GM19324 (cell line): ENCODE results near the gene USB1.

Experiments used
- ATAC-seq: cut with Tn5 transposase; IDR thresholded peaks from one replicate; pipeline ENCODE4 v1.9.1; 2021; ENCODE audit warnings: mild to moderate bottlenecking, moderate library complexity; ENCODE audit not compliant: unreplicated experiment, low FRiP score

Gene USB1

GRCh38 chr16:58030136-58030840, 29.1 kb downstream of the USB1 start:
- no peak for ATAC-seq

- no peak for ATAC-seq
These were observed 30.0 kb downstream of the USB1 start for GRCh38 chr16:58031016-58031800.

GRCh38 chr16:58032710-58033293, 31.6 kb downstream of the USB1 start:
- no peak for ATAC-seq

- no peak for ATAC-seq
These were observed 33.0 kb downstream of the USB1 start for GRCh38 chr16:58034128-58034685.

GRCh38 chr16:58034774-58035173, 33.6 kb downstream of the USB1 start:
- ATAC-seq = no peak

GRCh38 chr16:58035356-58036170, 34.4 kb downstream of the USB1 start:
- no peak for ATAC-seq

GRCh38 chr16:58036943-58037342, 35.7 kb downstream of the USB1 start:
- no peak for ATAC-seq

GRCh38 chr16:58037365-58038057, 36.3 kb downstream of the USB1 start:
- ATAC-seq = no peak

- no peak for ATAC-seq
These were observed 37.0 kb downstream of the USB1 start for GRCh38 chr16:58038219-58038641.

GRCh38 chr16:58039829-58040495, 38.8 kb downstream of the USB1 start:
- ATAC-seq = no peak

GRCh38 chr16:58040496-58040846, 39.3 kb downstream of the USB1 start:
- no peak for ATAC-seq

GRCh38 chr16:58040945-58041627, 39.9 kb downstream of the USB1 start:
- no peak for ATAC-seq

- no peak for ATAC-seq
These were observed 40.4 kb downstream of the USB1 start for GRCh38 chr16:58041628-58041955.

- ATAC-seq = no peak
These were observed 41.0 kb downstream of the USB1 start for GRCh38 chr16:58042001-58042885.

- ATAC-seq = no peak
These were observed 41.8 kb downstream of the USB1 start for GRCh38 chr16:58042886-58043515.

- ATAC-seq = no peak
These were observed 42.5 kb downstream of the USB1 start for GRCh38 chr16:58043571-58044155.
